Natural killer cell (primary cell): ENCODE data around the gene ZNF575. TPM values are rescaled to one million over a fixed set of nuclear protein-coding genes. Genes with fewer than 3 reads are reported as not detected.

Experiments used
- ATAC-seq, 3 donors: fragments of 150-1000 bp in 2 of 3; fragments of 200-7000 bp in 1 of 3; cut with Tn5 transposase; 1 replicate in 1 of 3; 2 replicates in 2 of 3; pipeline ENCODE4 v1.10.0; 2021; ENCODE audit warnings: mild to moderate bottlenecking in 2 of 3, moderate library complexity in 2 of 3
- DNase-seq, 2 donors: peaks; one replicate each; pipeline versions ENCODE4 v3.0.0 to v3.0.0-alpha.2; 2013 to 2021; ENCODE audit warnings: mixed read lengths in 1 of 2
- H3K27ac ChIP-seq: one replicate; pipeline ENCODE4 v1.5.1; 2013; ENCODE audit warnings: mild to moderate bottlenecking, low read length
- H3K27me3 ChIP-seq: one replicate; pipeline ENCODE4 v1.6.1; 2013; ENCODE audit warnings: low read length; ENCODE audit not compliant: control insufficient read depth, insufficient read depth
- H3K36me3 ChIP-seq: one replicate; pipeline ENCODE4 v1.6.1; 2013; ENCODE audit warnings: low read length; ENCODE audit not compliant: control insufficient read depth, insufficient read depth
- H3K4me1 ChIP-seq: one replicate; pipeline ENCODE4 v1.6.1; 2013; ENCODE audit warnings: low read length; ENCODE audit not compliant: control insufficient read depth, insufficient read depth
- H3K4me3 ChIP-seq: one replicate; pipeline ENCODE4 v1.5.1; 2013; ENCODE audit warnings: low read length
- H3K9me3 ChIP-seq: one replicate; pipeline ENCODE4 v1.6.1; 2013; ENCODE audit warnings: low read length; ENCODE audit not compliant: control insufficient read depth, insufficient read depth
- H3K27ac Mint-ChIP-seq, 2 donors: one replicate each; pipeline ENCODE4 v1.8.0; 2022; ENCODE audit warnings: mild to moderate bottlenecking in 2 of 2, mixed read lengths in 2 of 2, moderate library complexity in 1 of 2
- H3K27me3 Mint-ChIP-seq, 2 donors: one replicate each; pipeline ENCODE4 v1.8.0; 2022; ENCODE audit warnings: low read depth in 2 of 2, mixed read lengths in 2 of 2
- H3K36me3 Mint-ChIP-seq: one replicate; pipeline ENCODE4 v1.8.0; 2022; ENCODE audit warnings: mixed read lengths
- H3K4me1 Mint-ChIP-seq, 2 donors: one replicate each; pipeline ENCODE4 v1.8.0; 2022; ENCODE audit warnings: mixed read lengths in 2 of 2
- H3K4me3 Mint-ChIP-seq: one replicate; pipeline ENCODE4 v1.8.0; 2022; ENCODE audit warnings: mild to moderate bottlenecking, moderate library complexity, mixed read lengths
- H3K9me3 Mint-ChIP-seq, 2 donors: one replicate each; pipeline ENCODE4 v1.8.0; 2022; ENCODE audit warnings: mixed read lengths in 2 of 2
- WGBS: methylation state at CpG from one replicate; pipeline ENCODE4 v1.1.7; 2013; ENCODE audit warnings: missing lambda C conversion rate; ENCODE audit not compliant: insufficient coverage; 5-methylcytosine and 5-hydroxymethylcytosine counted together
- intact Hi-C: fragments of 100-400 bp; cut with micrococcal nuclease; formaldehyde crosslinking; loops from one replicate; pipeline ENCODE4 v1.14.2; 2022
- total RNA-seq, 4 donors: library from RNA; stranded (reverse); fragments of 120-200 nt in 1 of 4; gene quantifications; one replicate each; pipeline versions ENCODE4 v1.2.3 to v1.2.4, GENCODE V29; 2013 to 2022
- TF ChIP-seq, protein P1 (sequence below): fragments of 200-600 bp; IDR thresholded peaks from one replicate; pipeline ENCODE4 v1.8.0; 2022; ENCODE audit warnings: antibody characterized with exemption

Gene ZNF575
- total RNA-seq, 3 donors from 2014 or later (not counting 1 experiment from before 2014, with no cell fraction given), result 1.9 to 5.4 (median 3.9) TPM

DNA sequence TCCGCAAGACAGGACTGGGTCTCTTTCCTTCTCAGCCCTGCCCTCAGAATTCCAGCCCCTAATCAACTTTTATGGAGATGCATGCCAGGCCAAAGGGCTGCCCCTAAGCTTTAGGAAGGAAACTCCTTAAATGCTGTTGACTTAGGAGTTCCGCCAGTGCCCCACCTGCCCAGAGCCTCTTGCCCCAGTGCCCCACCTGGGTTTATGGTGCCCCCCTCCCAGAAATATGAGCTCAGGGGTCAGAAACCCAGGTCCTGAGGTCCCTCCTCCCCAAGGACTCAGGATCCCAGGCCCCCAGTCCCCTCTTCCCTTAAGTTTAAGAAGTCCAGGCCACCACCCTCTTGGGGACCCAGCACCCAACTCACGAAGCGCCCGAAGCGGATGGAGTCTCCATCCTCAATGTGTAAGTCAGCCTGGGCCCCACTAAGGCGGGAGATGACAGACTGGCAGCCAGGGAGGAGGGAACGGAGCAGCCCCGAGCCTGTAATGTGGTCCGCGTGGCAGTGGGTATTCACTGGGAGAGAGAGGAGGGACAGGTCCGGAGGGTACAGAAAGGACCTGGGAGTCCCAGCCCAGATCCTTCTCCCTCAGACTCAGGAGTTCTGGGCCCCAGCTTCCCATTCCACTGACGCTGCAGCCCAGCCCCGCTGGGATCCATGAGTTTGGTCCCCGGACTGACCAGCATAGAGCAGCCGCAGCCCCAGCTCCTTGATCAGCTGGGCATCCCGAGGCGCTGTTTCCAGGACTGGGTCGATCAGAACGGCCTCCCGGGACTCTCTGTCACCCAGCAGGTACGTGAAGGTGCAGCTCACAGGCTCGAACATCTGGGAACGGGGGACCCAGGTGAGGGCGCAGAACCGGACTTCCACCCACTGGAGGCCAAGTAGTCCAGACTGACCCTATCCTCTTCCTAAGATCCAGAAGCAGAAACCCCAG is 6.9 kb upstream of the ZNF575 start:
- peak overlapping the region; percentile 77 to 90 for H3K27ac Mint-ChIP-seq
- peak overlapping the region; percentile 82 for H3K4me3 ChIP-seq
- intact Hi-C loops, result loop anchor here (2.0 kb wide), 1 partner anchor 63 kb away; no protein-coding TSS in a partner anchor
- H3K27ac ChIP-seq, result peak overlapping the region; percentile 75
- no peaks in the 10 kb centered on the region for H3K27me3 Mint-ChIP-seq
- H3K9me3 Mint-ChIP-seq, result no peaks in the 10 kb centered on the region
- no peaks in the 10 kb centered on the region for H3K9me3 ChIP-seq
- ATAC-seq, result peak in 2 of 3 donors; percentile 21 to 50
- H3K36me3 ChIP-seq, result no peaks in the 10 kb centered on the region
- H3K36me3 Mint-ChIP-seq, result no peaks in the 10 kb centered on the region
- peaks cover 23 to 27% of the 10 kb centered on the region in 2 donors for H3K4me1 Mint-ChIP-seq
- peaks cover 31% of the 10 kb centered on the region for H3K4me1 ChIP-seq
- no peaks in the 10 kb centered on the region for H3K27me3 ChIP-seq
- WGBS, result 3% methylated on average over 26 of the region's 26 CpGs
- DNase-seq, result peak in 1 of 2 donors; percentile 53
- peak overlapping the region; percentile 69 for H3K4me3 Mint-ChIP-seq
- TF ChIP-seq, protein P1, sequence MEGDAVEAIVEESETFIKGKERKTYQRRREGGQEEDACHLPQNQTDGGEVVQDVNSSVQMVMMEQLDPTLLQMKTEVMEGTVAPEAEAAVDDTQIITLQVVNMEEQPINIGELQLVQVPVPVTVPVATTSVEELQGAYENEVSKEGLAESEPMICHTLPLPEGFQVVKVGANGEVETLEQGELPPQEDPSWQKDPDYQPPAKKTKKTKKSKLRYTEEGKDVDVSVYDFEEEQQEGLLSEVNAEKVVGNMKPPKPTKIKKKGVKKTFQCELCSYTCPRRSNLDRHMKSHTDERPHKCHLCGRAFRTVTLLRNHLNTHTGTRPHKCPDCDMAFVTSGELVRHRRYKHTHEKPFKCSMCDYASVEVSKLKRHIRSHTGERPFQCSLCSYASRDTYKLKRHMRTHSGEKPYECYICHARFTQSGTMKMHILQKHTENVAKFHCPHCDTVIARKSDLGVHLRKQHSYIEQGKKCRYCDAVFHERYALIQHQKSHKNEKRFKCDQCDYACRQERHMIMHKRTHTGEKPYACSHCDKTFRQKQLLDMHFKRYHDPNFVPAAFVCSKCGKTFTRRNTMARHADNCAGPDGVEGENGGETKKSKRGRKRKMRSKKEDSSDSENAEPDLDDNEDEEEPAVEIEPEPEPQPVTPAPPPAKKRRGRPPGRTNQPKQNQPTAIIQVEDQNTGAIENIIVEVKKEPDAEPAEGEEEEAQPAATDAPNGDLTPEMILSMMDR, result no peak

DNA sequence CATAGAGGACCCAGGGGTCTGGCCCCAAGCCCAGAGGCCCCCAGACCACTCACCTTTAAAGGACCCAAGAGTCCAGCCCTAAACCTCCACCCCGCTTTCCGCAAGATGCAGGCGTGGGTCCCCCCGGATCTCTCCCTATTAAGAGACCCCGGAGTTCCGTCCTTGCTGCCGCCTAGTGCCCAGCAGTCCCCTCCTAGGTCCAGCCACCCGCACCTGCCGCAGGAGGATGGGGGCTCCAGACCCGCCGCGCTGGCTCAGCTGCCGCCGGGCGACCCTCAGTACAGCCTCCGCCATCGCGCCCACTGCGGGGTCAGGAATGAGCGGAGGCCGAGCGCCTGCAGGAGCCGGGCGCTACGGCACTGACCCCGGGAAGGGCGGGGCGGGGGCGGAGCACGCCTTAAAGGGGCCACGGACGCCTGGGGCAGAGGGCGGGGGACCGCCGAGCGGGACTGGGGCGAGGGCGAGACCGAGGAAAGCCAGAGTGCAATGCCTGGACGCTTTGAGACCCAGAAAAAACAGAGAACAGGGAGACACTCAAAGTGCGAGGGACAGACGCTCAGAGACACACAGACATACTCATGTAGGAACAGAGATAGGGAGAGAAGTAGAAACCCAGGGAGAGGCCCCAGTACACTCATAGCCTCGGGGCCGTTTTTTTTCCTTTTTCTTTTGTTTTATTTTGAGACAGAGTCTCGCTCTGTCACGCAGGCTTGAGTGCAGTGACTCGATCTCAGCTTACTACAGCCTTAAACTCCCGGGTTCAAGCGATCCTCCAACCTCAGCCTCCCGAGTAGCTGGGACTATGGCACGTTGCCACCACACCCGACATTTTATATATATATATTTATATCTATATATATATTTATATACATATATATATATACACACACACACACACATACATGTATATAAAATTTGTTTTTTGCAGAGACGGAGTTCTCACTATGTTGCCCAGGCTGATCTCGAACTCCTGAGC is 5.8 kb upstream of the ZNF575 start, which contains the start of gene ETHE1:
Gene ETHE1, minus strand, starts transcription at position 318 of the 976 bp plus-strand sequence. Its CDS starts 24 bp downstream, at position 294.
- H3K27me3 ChIP-seq, result no peaks in the 10 kb centered on the region
- peaks cover 24 to 27% of the 10 kb centered on the region in 2 donors for H3K4me1 Mint-ChIP-seq
- peak within 1 kb of the TSS; percentile 77 to 90 for H3K27ac Mint-ChIP-seq
- ATAC-seq (peak; percentile 89 to 93 (median 91)), DNase-seq (peak; percentile 71 to 76)
- no peaks in the 10 kb centered on the region for H3K36me3 ChIP-seq
- H3K27ac ChIP-seq, result peak within 1 kb of the TSS; percentile 75
- H3K4me3 Mint-ChIP-seq, result peak within 1 kb of the TSS; percentile 69
- WGBS, result 5% methylated on average over 51 of the region's 54 CpGs
- peaks cover 33% of the 10 kb centered on the region for H3K4me1 ChIP-seq
- no peaks in the 10 kb centered on the region for H3K9me3 Mint-ChIP-seq
- intact Hi-C loops, result loop anchor here (1.0 to 2.0 kb wide), 2 partner anchors 23 to 64 kb away; partner anchors contain the start of gene PHLDB3
- H3K27me3 Mint-ChIP-seq, result no peaks in the 10 kb centered on the region
- H3K36me3 Mint-ChIP-seq, result no peaks in the 10 kb centered on the region
- peak within 1 kb of the TSS; percentile 82 for H3K4me3 ChIP-seq
- TF ChIP-seq, protein P1, result no peak
- no peaks in the 10 kb centered on the region for H3K9me3 ChIP-seq

DNA sequence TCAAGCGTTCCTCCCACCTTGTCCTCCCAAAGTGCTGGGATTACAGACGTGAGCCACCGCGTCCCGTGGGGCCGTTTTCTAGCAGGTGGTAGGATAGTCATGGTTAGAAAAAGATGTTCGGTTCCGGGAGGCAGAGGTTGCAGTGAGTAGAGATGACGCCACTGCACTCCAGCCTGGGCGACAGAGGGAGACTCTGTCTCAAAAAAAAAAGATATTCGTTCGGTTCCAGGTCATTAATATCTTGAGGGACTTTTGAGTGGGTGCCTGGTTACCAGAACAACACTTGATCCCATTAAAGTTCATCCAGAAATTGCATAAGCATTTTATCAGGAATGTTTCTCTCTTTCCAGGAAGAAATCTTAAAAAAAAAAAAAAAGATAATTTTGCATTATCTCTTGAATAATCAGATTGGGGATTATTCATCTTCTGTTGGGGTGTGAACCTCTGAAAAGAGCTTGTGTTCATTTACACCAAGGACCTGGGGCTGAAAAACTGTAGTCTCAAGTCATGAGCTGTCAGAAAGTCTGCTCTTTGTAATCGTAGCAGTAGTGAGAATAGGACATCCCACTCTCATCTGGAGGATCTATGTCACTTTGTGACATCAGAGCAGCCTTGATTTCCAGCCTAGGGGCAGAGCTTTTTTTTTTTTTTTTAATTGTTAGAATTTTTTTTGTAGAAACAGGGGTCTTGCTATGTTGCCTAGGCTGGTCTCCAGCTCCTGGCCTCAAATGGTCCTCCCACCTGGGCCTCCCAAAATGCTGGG is 4.9 kb upstream of the ZNF575 start:
- TF ChIP-seq, protein P1, result no peak
- Histone ChIP-seq H3K9me3 (no peaks in the 10 kb centered on the region), H3K27me3 (no peaks in the 10 kb centered on the region), H3K27ac (no peak overlapping the region), H3K36me3 (no peaks in the 10 kb centered on the region), H3K4me1 (peaks cover 41% of the 10 kb centered on the region), H3K4me3 (no peak overlapping the region)
- H3K4me3 Mint-ChIP-seq, result peak overlapping the region; percentile 41
- H3K9me3 Mint-ChIP-seq, result no peaks in the 10 kb centered on the region
- no peaks in the 10 kb centered on the region for H3K27me3 Mint-ChIP-seq
- peaks cover 33 to 35% of the 10 kb centered on the region in 2 donors for H3K4me1 Mint-ChIP-seq
- 86% methylated on average over 13 of the region's 13 CpGs for WGBS
- no peak for ATAC-seq
- H3K36me3 Mint-ChIP-seq, result no peaks in the 10 kb centered on the region
- H3K27ac Mint-ChIP-seq, result peak overlapping the region in 1 of 2 donors; percentile 90
- no peak for DNase-seq
- intact Hi-C loops, result loop anchor here (1.0 to 2.0 kb wide), 2 partner anchors 24 to 65 kb away; partner anchors contain the start of gene PHLDB3
